ENCODE results near the gene S100A2.
A peak's percentile ranks its signal among the peaks of the same experiment; 100 is the strongest.

The S100A2 gene

DNA sequence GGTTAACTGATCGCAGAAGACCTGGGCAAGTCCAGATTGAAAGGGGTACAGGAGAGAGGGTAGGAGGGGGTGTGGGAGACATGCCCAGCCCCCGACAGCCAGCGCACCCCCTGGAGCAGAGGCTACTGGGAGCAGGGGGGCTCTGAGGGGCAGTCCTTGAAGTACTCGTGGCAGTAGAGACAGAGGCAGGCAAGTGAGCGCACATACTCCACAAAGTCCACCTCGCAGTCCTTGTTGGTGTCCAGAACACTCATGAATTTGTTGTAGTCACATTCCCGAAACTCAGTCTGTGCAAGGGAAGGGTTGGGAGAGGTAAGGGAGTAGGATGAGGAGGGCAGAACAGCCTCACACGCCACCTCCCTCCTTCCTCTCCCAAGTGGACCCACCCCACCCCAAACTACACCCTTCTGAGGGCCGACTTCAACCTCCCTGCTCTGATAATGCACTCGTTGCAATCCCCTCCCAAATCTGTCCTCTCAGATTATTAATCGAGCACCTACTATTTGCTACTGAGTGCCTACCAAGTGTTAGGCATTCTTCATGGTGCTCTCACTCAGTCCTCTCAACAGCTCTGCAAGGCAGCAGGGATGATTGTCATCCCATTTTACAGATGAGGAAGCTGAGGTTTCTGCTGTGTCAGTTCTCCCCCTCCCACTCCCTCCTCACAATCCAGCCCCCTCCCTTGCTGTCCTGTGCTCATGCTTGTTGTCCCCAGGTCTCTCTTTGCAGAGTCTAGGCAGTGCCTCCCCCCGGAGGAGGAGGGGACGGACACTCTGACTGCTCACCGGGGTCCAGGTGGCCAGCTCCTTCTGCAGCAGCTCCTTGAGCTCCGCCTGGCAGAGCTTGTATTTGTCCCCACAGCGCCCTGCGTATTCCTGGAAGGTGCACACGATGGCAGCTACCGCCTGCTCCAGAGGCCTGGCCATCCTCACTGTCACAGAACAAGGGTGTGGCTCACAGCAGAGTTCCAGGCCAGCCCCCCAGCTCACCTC lies 17.8 kb downstream of the S100A2 start:
- no peak overlapping the region for H3K4me3 Mint-ChIP-seq
- peaks cover 42% of the 10 kb centered on the region for H3K4me1 Mint-ChIP-seq (ENCODE audit: low read depth)

DNA sequence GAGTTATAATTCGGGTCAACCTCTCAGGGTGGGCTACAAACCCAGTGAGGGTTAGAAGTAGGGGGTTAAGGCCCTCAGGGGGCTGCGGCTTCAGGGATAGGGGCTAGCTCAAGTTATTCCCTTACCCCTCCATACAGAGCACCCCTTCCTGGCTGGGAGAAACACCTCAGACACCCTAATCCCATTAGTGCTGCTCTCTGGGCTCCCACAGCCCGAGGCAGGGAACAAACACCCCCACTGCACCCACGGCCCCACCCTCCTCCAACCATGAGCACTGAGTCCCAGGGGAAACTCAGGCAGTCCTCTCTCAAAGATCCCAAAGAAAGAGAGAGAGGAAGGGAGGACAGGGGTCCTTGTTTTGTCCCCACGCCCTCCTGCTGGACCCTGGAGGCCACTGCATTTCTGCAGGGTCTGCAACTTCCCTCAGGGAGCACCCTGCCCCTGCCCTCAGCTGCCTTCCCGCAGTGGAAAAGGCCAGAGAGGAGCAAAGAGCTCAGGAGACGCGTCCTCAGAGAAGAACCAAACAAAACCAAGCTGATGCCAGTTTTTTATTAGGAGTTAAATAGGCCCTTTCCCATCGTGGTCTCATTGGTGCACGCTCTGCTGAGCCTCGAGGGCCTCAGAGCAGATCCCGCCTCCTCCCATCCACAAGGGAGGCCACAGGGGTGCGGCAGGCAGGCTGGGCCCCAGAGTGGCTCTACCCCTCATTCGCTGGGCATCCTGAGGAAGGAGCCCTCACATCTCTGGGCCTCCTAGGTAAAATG lies 18.7 kb downstream of the S100A2 start:
- Mint-ChIP-seq H3K9me3 (no peaks in the 10 kb centered on the region), H3K4me3 (no peak overlapping the region), H3K36me3 (ENCODE audit: low read depth) (peaks cover 10% of the 10 kb centered on the region), H3K27me3 (no peaks in the 10 kb centered on the region), H3K4me1 (ENCODE audit: low read depth) (peaks cover 51% of the 10 kb centered on the region), H3K27ac (no peak overlapping the region)

More for the DNA sequence above, 17.8 kb downstream of the S100A2 start:
- Mint-ChIP-seq H3K9me3 (no peaks in the 10 kb centered on the region), H3K27me3 (no peaks in the 10 kb centered on the region), H3K27ac (no peak overlapping the region), H3K36me3 (ENCODE audit: low read depth) (peaks cover 10% of the 10 kb centered on the region)

DNA sequence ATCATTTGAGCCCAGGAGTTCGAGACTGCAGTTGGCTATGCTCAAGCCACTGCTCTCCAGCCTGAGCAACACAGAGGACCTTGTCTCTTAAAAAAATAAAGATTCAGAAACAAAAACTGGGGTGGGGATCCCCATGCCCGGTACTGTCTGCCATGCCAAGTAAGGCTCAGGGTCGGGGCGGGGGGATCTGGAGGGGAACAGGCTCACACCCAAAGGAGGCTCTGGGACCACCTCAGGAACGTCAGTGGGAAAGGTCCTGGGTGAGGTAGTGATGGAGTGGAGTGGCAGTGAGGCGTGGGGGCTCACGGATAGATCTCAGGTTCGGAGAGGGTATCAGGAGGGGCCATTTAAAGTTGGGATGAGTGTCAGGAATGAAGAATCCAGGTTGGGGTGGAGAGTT lies 19.3 kb downstream of the S100A2 start:
- H3K27me3 Mint-ChIP-seq, result no peaks in the 10 kb centered on the region
- no peaks in the 10 kb centered on the region for H3K9me3 Mint-ChIP-seq
- H3K4me3 Mint-ChIP-seq, result no peak overlapping the region
- no peak overlapping the region for H3K27ac Mint-ChIP-seq
- peaks cover 10% of the 10 kb centered on the region for H3K36me3 Mint-ChIP-seq (ENCODE audit: low read depth)
- peaks cover 57% of the 10 kb centered on the region for H3K4me1 Mint-ChIP-seq (ENCODE audit: low read depth)

DNA sequence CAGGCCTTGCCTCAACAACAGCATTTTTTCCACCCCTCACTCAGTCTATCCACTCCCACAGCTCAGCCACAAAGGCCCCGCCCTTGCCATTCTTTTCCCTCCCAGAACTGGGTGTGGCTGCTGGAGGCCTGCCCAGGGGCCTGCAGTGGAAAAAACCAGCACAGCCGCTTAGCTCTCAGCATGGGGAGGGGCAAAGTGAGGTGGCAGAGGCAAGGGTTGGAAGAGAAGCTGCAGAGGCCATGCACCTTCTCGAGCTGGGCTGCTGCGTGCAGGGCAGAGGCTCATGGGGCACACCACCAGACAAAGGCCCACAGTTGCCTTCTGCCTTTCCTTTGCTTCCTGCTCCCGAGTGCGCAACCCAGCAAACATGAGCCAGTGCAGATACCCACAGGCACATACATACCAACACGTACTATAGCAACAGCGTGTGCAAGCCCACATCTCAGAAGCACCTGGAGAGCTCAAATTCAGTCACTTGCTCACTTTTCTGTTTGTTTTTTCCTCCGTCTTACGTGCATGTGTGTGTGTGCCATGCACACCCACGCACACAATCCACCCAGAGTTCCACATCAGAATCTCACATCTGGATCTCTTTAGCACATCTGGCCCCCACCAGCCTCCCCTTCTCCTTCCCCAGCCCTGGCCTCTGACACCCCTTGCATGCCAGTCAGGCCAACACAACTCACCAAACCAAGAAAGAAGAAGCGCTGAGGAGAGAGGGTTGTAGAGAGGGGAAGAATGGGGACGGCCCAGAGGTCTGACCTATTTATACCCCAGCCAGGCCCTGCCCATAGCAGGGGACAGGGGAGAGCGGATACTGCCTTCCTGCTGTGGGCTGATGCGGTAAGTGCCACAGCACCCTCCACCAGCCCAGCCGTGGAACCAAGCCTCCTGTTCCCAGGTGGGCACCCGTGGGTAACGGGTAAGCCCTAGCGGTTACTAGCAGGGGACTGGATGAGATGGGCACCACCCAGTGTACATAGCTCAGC lies 20.3 kb downstream of the S100A2 start, which contains the start of gene S100A4:
S100A4 (minus strand) TSS at position 740 of the 989 bp plus-strand sequence. CDS start 1,012 bp downstream, outside the sequence.
- H3K4me3 Mint-ChIP-seq, result peak within 1 kb of the TSS; percentile 92
- no peaks in the 10 kb centered on the region for H3K27me3 Mint-ChIP-seq
- no peaks in the 10 kb centered on the region for H3K9me3 Mint-ChIP-seq
- H3K4me1 Mint-ChIP-seq (ENCODE audit: low read depth), result peaks cover 67% of the 10 kb centered on the region
- H3K36me3 Mint-ChIP-seq (ENCODE audit: low read depth), result peaks cover 10% of the 10 kb centered on the region
- peak within 1 kb of the TSS; percentile 99 for H3K27ac Mint-ChIP-seq

DNA sequence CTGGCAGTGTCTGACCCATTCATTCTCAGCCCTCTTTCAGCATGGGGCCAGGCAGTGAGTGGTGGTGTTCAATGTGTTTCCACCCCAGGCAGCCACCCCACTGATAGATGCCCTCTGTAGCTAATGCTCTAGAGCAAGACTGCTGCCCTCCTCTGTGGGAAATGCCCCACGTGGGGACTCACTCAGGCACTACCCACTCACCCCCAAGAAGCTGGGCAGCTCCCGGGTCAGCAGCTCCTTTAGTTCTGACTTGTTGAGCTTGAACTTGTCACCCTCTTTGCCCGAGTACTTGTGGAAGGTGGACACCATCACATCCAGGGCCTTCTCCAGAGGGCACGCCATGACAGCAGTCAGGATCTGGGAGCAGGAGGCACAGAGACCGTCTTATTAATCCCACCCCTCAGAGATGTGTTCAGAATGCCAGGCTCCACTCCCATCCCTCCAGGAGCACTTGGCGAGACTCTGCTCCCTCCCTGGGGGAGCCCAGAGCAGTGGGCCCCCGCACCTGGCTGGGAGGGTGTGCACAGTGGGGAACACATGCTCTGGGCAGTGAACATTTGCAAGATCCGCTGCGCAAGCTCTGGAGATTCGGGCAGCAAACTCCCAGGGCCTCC lies 21.1 kb downstream of the S100A2 start:
- Mint-ChIP-seq H3K9me3 (no peaks in the 10 kb centered on the region), H3K4me1 (ENCODE audit: low read depth) (peaks cover 75% of the 10 kb centered on the region), H3K27me3 (no peaks in the 10 kb centered on the region), H3K36me3 (ENCODE audit: low read depth) (peaks cover 10% of the 10 kb centered on the region), H3K4me3 (peak overlapping the region; percentile 92), H3K27ac (peak overlapping the region; percentile 99)

DNA sequence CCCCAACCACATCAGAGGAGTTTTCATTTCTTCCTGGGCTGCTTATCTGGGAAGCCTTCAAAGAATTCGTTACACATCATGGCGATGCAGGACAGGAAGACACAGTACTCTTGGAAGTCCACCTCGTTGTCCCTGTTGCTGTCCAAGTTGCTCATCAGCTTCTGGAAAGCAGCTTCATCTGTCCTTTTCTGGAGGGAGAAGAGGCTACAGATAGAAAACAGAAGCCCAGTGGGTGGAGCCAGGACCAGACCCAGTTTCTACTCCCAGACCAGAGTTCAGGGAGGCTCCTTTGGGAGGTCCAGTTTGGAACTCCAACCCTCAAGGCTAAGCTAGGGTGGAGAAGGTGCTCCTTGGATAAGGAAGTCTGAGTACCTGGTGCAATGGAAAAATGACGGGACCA lies 21.9 kb downstream of the S100A2 start:
- Mint-ChIP-seq H3K27me3 (no peaks in the 10 kb centered on the region), H3K36me3 (ENCODE audit: low read depth) (peaks cover 10% of the 10 kb centered on the region), H3K9me3 (no peaks in the 10 kb centered on the region), H3K27ac (peak overlapping the region; percentile 99), H3K4me3 (peak overlapping the region; percentile 92), H3K4me1 (ENCODE audit: low read depth) (peaks cover 77% of the 10 kb centered on the region)

DNA sequence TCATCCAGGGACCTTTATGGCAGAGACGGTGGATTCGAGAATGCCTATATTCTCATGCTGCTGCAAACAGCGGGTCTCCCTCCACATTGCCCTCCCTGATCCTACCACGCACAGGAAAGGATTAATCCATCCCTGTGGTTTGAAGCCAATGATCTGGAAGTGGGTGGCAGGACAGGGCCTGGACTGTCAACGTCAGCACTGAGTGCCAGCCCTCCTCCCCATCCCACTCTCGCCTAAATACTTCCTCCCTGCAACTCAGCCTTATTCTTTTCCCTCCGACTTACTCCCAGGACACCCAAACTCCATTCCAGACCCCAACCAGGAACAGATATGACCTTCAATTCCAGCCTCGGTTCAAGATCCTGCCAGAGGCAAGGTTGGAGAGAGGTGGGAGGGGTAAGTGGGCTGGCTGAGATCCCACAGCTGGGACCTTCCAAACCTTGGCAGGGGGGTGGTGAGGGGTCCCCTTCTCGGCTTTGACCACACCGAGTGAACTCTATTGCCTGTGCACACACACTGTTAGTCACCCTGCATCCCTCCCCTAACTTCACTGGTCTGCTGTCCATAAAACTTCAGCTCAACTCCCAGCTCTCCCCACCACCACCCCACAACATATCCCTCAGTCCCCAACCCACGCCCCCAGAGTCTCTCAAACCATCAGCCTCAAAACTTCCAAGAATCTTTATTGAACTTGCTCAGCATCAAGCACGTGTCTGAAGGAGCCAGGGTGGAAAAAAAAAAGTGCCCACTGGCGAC lies 22.5 kb downstream of the S100A2 start:
- Mint-ChIP-seq H3K27ac (peak overlapping the region; percentile 99), H3K4me3 (peak overlapping the region; percentile 92), H3K36me3 (ENCODE audit: low read depth) (peaks cover 10% of the 10 kb centered on the region), H3K27me3 (no peaks in the 10 kb centered on the region), H3K4me1 (ENCODE audit: low read depth) (peaks cover 76% of the 10 kb centered on the region), H3K9me3 (no peaks in the 10 kb centered on the region)

DNA sequence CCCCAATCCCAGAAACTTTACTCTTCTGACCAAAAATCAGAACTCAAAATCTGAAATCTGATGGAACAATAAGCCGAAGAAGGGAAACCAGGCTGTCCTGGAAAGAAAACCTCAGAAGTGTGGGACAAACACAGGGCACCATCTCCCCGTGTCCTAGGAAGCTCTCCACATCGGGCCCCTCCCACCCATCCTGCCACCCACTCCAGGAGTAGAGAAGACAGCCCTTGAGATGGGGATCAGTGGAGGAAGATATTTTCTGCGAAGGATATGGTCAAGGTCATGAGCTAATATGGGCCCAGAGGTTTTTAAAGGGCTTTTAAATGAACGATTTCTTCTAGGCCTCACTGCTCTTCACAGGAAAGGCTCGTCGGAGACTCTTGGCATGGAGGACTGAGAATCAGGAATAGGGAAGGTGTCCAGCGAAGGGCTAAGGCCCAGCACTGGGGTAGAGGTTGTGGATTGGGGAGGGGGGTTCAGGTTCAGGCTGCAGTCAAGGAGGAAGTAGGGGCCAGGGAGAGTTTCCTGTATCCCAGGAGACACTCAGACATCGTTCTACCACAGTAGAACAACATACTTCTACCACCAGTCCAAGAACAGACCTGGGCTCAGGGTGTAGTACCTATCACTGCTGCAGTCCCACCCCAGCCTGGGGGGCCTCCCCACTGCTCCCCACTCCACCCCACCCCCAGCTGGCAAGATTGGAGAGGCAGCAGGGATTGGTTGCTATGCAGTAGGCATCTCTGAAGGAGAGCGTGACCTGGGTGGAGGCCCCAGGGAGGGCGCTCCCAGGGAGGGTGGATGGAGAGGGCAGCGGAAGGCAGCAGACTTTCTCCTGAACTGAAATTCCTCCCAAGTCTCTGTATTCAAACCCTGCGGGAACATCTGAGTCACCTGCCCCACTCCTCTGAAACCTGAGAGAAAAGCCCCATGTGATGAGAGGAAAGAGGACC lies 23.7 kb downstream of the S100A2 start:
- Mint-ChIP-seq H3K27ac (peak overlapping the region; percentile 90), H3K9me3 (no peaks in the 10 kb centered on the region), H3K27me3 (no peaks in the 10 kb centered on the region), H3K4me3 (peak overlapping the region; percentile 22), H3K4me1 (ENCODE audit: low read depth) (peaks cover 87% of the 10 kb centered on the region), H3K36me3 (ENCODE audit: low read depth) (peaks cover 10% of the 10 kb centered on the region)

DNA sequence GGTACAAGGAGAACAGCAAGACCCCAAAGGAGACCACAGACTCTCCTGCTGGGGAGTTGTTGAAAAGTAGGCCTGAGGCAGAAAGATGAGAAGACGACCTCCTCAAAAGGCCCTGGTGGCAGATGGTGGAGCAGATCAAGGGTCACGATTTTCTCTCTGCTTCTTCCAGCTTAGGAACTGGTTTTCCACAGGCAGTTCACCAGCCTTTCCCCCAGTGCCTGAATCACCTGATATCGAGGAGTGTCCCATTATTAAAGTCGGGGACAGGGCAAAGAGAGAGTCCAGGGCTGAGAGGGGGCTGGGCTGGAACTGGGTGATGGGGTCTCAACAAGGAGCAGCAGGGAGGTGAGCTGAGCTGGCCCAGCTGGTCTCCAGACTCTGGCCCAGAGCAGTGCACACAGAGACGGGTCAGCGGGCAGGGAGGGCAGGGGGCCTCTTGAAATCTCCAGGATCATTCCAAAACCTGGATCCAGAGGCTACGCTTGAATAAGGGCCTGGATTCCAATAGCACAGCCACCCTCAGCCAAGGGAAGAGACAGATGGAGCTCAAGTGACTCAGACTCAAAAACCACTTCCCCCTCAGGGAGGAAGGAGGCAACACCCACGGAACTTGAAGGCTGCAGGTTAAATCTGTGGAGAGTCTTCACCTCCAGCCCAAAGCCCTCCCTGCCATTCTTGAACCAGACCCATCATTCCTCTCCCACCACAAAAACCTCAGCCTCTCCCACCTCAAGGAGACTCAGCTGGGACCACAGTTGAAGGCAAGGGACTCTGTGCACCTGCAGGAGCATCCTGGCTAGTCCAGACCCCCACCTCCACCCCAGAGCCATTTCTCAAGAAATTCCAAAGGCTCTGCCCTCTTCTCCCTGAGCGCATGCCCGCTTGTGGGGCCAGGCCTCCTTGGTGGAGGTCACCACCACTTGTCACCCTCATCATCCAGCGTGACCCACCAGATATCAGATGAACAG lies 25.0 kb downstream of the S100A2 start, which contains the start of gene S100A5:
S100A5 (minus strand) TSS at position 541 of the 968 bp plus-strand sequence. CDS start 743 bp downstream, outside the sequence.
- Mint-ChIP-seq H3K36me3 (ENCODE audit: low read depth) (peaks cover 10% of the 10 kb centered on the region), H3K4me1 (ENCODE audit: low read depth) (peaks cover 87% of the 10 kb centered on the region), H3K27me3 (no peaks in the 10 kb centered on the region), H3K4me3 (peak within 1 kb of the TSS; percentile 36), H3K27ac (peak within 1 kb of the TSS; percentile 90), H3K9me3 (no peaks in the 10 kb centered on the region)

DNA sequence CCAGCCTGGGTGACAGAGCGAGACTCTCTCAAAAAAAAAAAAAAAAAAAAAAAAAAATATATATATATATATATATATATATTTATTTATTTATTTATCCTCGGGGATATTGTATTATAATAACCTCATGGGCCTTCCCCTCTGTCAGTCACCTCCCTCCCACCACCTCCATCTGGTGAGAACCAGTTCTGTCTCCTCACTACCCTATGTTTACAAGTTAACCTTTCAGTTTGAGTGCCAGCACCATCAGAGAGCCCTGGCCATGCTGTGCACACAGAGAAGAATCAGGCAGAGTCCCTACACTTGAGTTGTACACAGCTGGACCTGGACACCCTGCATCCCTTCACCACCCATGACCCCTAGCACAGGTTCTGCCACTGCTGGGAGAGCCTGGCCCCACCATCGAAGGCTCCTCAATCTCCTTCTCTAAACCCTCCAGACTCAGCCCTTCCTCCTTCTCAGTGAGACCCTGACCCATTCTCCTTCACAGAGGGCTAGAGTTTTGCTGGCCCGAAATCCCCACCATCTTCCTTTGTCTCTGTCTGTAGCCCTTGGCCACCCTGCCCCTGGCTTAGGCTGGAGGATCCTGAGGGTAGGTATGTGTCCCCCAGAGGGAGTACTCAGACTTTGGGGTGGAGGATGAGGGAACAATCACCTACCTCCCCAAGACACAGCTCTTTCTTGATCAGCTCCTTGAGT lies 26.1 kb downstream of the S100A2 start:
- H3K9me3 Mint-ChIP-seq, result no peaks in the 10 kb centered on the region
- peak overlapping the region; percentile 90 for H3K27ac Mint-ChIP-seq
- no peak overlapping the region for H3K4me3 Mint-ChIP-seq
- no peaks in the 10 kb centered on the region for H3K27me3 Mint-ChIP-seq
- H3K36me3 Mint-ChIP-seq (ENCODE audit: low read depth), result peaks cover 10% of the 10 kb centered on the region
- H3K4me1 Mint-ChIP-seq (ENCODE audit: low read depth), result peaks cover 80% of the 10 kb centered on the region

DNA sequence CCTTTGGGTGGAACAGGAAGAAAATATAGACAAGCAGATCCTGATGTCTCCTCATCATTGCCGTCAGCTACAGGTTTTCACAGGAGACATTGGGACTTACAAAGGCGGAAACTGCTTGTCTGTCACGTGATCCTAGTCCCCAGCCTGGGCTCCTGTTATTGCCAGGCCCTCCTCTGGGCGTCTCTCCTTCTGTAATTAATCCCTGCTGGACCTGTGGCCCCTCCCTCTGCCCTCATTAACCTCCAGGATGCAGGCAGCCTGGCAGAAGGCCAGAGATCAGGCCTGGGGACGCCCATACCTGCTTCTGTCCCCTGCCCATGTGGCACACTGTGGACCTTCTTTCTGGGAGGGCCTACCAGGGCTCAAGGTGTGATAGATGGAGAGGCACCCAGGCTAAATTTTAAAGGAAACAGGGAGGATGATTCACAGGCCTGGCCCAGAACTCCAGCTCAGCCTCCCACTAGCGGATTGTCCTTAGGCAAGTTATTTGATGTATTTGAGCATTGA lies 27.3 kb downstream of the S100A2 start:
- Mint-ChIP-seq H3K4me3 (no peak overlapping the region), H3K36me3 (ENCODE audit: low read depth) (peaks cover 16% of the 10 kb centered on the region), H3K4me1 (ENCODE audit: low read depth) (peaks cover 80% of the 10 kb centered on the region), H3K9me3 (no peaks in the 10 kb centered on the region), H3K27me3 (no peaks in the 10 kb centered on the region), H3K27ac (no peak overlapping the region)
